HG02885 (cell line): ENCODE data around the gene SMIM41.

Experiments
- ATAC-seq: cut with Tn5 transposase; IDR thresholded peaks from one replicate; pipeline ENCODE4 v1.9.1; 2021; ENCODE audit warnings: mild to moderate bottlenecking; ENCODE audit not compliant: unreplicated experiment, poor library complexity

Gene SMIM41

DNA sequence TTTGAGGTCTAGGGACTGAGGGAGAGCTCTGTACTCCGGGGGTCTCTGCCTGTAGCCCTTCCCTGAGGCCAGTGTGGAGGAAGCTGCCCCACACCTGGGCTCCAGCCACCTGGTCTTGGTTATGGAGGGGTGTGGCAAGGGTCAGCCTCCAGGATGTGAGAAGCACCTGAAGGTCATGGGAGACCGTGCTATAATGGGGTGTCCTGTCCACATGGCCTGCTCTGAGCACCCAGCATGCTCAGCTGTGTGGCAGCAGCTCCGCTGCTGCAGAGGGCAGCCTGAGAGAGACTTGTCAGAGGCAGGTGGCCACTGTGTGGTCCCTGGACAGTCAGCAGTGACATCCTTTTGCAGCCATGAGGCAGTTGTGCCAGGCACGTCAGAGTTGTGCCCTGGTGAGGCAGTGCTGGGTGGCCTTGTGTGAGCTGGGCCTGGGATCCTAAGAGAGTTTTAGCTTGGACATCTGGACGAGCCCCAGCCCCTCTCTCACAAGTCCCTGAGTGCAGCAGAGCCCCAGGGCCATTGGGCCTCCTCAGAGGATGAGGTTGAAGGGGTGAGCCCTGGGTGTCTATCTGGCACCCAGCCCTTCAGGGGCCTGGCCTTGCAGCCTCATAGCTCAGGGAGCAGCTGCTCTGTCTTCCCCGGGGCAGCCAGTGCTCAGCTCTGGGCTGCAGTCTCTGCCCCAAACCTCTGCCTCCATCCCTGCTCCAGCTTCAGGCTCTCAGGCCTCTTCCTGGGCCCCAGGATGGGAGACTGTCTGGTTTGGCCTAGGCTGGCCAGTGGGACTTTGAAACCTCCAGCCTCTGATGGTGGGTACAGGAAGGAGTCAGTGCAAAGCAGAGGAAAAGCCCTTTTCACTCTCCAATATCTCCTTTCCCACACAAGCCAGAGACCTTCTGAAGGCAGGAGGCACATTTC, 17.1 kb upstream of the SMIM41 start:
- no peak for ATAC-seq

GRCh38 chr12:52063082-52063924, 16.2 kb upstream of the SMIM41 start:
- no peak for ATAC-seq

DNA sequence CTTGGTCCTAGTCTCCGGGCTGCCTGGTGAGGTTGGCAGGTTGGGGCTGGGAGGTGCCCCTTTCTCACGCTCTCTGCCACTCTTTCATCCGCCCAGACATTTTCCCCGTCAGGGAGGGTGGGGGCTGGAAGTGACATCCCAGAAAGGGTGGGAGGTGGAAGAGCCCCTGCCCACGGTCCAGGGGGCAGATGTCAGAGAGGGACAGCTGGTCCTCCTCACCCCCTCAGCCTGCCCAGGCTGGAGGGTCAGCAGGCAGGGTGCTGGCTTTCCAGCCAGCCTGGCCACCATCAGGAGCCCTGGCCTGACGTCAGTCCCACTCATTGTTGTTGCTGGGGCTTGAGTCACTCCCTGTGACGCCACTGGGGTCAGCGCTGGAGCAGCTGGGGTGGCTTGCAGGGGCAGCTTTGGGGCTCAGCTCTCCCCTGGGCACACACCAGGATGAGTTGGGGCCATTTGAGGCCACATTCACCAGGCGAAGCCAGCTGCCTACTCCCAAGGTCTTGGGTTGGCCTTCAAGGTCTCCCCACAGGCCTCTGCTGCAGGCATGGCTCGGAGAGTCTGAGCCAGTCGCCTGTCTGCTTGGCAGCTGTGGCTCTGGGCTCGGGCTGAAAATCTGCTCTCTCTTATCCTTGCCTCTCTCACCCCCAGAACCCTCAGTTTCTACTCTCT, 15.4 kb upstream of the SMIM41 start:
- ATAC-seq, result no peak

DNA sequence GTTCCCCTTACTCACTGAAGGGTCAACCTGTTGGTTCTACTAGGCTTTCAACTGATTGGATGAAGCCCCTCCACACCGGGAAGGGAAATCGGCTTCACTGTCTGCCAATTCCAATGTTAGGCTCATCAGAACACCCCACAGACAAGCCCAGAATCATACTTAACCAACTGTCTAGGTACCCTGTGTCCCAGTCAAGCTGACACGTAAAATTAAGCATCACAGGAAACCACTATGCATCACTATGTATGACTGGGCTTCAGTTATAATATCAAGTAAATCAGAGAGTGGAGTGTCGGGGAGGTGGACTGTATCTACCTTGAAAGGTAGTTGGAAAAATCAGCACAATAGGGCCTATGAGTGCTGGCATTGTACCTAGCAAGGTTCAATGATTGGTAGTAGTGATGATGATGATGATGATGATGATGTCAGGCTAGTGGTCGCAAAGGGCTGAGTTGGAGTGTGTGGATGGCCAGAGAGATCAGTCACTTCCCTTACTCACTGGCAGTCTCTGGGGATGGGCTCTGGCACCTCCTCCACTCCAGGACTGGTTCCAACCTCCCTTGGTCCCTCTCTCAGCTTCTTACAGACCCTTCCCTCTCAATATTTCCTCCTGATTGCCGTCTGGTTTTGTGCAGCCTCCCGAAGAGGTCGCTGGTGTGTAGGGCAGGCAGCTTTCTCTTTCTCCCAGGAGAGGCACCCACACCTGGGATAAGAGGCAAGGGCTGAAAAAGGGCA, 13.0 kb upstream of the SMIM41 start:
- no peak for ATAC-seq

DNA sequence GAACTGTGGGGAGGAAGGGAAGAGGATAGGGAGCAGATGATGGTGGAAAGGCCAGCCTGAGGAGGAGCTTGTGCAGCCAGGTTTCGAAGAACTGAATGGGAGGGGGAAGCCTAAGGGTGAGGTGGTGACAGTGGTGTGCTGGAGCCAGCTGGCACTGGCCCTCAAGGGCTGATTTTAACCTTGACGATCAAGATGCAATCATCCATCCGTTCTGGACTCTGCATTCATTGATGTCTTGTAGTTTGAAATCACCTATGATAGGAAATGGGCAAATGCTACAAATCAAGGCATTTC, 12.5 kb upstream of the SMIM41 start:
- no peak for ATAC-seq

GRCh38 chr12:52069327-52070184, 9.9 kb upstream of the SMIM41 start, which contains the start of gene ATG101:
Gene ATG101, plus strand, starts transcription at chr12:52069978. Its CDS starts 3,673 bp downstream, at chr12:52073651.
- ATAC-seq, result peak; percentile 95

DNA sequence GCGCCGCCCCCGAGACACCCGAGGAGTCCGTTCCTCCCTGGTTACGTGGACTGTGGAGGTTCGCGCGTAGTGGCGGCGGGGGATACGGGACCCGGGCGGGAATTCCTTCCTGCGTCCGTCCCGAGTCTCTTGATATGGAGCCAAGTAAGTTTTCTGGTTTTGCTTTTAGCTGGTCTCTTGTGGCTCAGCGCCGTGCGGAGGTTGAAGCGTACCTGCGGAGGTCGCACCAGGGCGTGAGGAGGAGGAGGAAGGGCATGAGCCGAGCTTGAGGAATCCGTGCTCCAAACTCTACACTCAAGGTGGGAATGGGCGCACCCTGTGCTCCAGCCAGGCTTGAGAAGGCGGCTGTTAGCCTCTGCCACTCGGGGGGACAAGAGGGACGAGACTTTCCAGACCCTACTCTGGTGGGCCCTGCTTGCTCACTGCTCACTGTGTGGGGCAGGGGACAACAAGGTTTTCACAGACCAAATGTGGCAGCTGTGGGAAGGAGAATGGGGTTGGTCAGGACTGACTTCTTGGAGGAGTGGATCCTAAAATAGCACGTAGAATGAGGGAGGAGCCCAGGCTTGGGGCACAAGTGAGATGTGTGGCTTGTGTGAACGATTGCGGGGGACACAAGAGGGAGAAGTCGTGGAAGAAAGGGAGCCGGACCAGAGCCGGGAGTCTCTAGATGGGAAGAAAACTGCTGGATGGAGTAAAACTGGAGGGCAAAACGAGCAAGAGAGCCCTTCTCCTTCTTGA, 9.1 kb upstream of the SMIM41 start:
- ATAC-seq, result peak; percentile 23

GRCh38 chr12:52073531-52074381, 5.7 kb upstream of the SMIM41 start:
- ATAC-seq, result no peak

GRCh38 chr12:52074971-52075724, 4.4 kb upstream of the SMIM41 start:
- no peak for ATAC-seq

DNA sequence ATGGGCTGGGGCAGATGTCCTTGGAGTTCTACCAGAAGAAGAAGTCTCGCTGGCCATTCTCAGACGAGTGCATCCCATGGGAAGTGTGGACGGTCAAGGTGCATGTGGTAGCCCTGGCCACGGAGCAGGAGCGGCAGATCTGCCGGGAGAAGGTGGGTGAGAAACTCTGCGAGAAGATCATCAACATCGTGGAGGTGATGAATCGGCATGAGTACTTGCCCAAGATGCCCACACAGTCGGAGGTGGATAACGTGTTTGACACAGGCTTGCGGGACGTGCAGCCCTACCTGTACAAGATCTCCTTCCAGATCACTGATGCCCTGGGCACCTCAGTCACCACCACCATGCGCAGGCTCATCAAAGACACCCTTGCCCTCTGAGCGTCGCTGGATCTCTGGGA, 2.7 kb upstream of the SMIM41 start:
- ATAC-seq, result no peak

GRCh38 chr12:52078276-52078675, 1.2 kb upstream of the SMIM41 start:
- no peak for ATAC-seq

- no peak for ATAC-seq
These were observed 1.1 kb downstream of the SMIM41 start for GRCh38 chr12:52080403-52081251.

GRCh38 chr12:52081263-52081733, 1.8 kb downstream of the SMIM41 start:
- ATAC-seq, result peak; percentile 57

GRCh38 chr12:52082026-52082668, 2.6 kb downstream of the SMIM41 start:
- no peak for ATAC-seq

DNA sequence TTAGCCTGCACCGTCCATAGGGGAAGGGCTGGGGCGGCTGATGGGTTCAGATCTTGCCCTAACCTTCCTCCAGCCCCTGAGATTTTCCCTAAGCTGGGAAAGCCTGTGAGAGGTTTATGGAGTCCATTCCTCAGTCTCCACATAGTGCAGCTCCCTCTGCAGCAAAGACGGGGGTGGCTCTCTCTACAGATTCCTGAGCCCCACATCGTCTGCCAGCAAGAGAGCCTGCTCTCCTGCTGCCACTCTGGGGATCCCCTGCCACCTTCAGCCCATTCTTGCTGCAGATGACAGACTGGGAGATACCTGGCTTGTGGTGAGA, 3.1 kb downstream of the SMIM41 start:
- ATAC-seq, result no peak
